Effector CD8-positive, alpha-beta T cell (primary cell): Measurements from ENCODE around the gene NELL1.

Source experiments
- DNase-seq: peaks from one replicate; lab custom pipeline; 2025; lab: John Stamatoyannopoulos, UW

Gene NELL1

GRCh38 chr11:21485426-21485825 is 816.0 kb downstream of the NELL1 start:
- DNase-seq: no peak

GRCh38 chr11:21489416-21490115 is 820.2 kb downstream of the NELL1 start:
- DNase-seq: no peak

GRCh38 chr11:21492931-21493330 is 823.5 kb downstream of the NELL1 start:
- no peak for DNase-seq

GRCh38 chr11:21494946-21495345 is 825.6 kb downstream of the NELL1 start:
- no peak for DNase-seq

- no peak for DNase-seq
Measured at GRCh38 chr11:21495879-21496278, 826.5 kb downstream of the NELL1 start.

GRCh38 chr11:21501245-21501644 is 831.9 kb downstream of the NELL1 start:
- DNase-seq: no peak

- no peak for DNase-seq
Measured at GRCh38 chr11:21505070-21505469, 835.7 kb downstream of the NELL1 start.

GRCh38 chr11:21511835-21512440 is 842.6 kb downstream of the NELL1 start:
- no peak for DNase-seq

- DNase-seq: no peak
Measured at GRCh38 chr11:21514316-21514715, 844.9 kb downstream of the NELL1 start.

GRCh38 chr11:21520244-21520643 is 850.9 kb downstream of the NELL1 start:
- no peak for DNase-seq

- no peak for DNase-seq
Measured at GRCh38 chr11:21529187-21529586, 859.8 kb downstream of the NELL1 start.

GRCh38 chr11:21534288-21534687 is 864.9 kb downstream of the NELL1 start:
- no peak for DNase-seq

GRCh38 chr11:21537980-21538379 is 868.6 kb downstream of the NELL1 start:
- no peak for DNase-seq

GRCh38 chr11:21541187-21541751 is 871.9 kb downstream of the NELL1 start:
- DNase-seq: no peak

GRCh38 chr11:21543901-21544300 is 874.5 kb downstream of the NELL1 start:
- no peak for DNase-seq

GRCh38 chr11:21545699-21546098 is 876.3 kb downstream of the NELL1 start:
- no peak for DNase-seq

GRCh38 chr11:21546703-21547102 is 877.3 kb downstream of the NELL1 start:
- DNase-seq: no peak

GRCh38 chr11:21552911-21553310 is 883.5 kb downstream of the NELL1 start:
- DNase-seq: no peak

GRCh38 chr11:21553795-21554194 is 884.4 kb downstream of the NELL1 start:
- no peak for DNase-seq

- DNase-seq: no peak
Measured at GRCh38 chr11:21554284-21554683, 884.9 kb downstream of the NELL1 start.

GRCh38 chr11:21556926-21557325 is 887.5 kb downstream of the NELL1 start:
- no peak for DNase-seq

- no peak for DNase-seq
Measured at GRCh38 chr11:21560466-21560975, 891.1 kb downstream of the NELL1 start.

GRCh38 chr11:21561581-21561980 is 892.2 kb downstream of the NELL1 start:
- no peak for DNase-seq
